Panc1 (cell line): ENCODE measurements around the gene HELZ2.

Source experiments
- REST ChIP-seq, 2 experiments: IDR thresholded peaks; 2 replicates each; pipeline ENCODE4 v1.6.1; 2011 to 2012; ENCODE audit warnings: low read depth in 2 of 2, control low read depth in 1 of 2, low read length in 1 of 2, mild to moderate bottlenecking in 1 of 2, moderate library complexity in 1 of 2; ENCODE audit not compliant: insufficient read depth in 1 of 2
- SIN3A ChIP-seq: IDR thresholded peaks from 2 replicates; pipeline ENCODE4 v1.6.1; 2012; ENCODE audit warnings: low read depth, mild to moderate bottlenecking, low read length, moderate library complexity, borderline replicate concordance; ENCODE audit not compliant: insufficient read depth
- TF ChIP-seq, protein P1 (sequence below): fragments of 450-650 bp; IDR thresholded peaks from 2 replicates; pipeline ENCODE4 v1.5.1; 2017; ENCODE audit warnings: mild to moderate bottlenecking

- TF ChIP-seq, protein P1, sequence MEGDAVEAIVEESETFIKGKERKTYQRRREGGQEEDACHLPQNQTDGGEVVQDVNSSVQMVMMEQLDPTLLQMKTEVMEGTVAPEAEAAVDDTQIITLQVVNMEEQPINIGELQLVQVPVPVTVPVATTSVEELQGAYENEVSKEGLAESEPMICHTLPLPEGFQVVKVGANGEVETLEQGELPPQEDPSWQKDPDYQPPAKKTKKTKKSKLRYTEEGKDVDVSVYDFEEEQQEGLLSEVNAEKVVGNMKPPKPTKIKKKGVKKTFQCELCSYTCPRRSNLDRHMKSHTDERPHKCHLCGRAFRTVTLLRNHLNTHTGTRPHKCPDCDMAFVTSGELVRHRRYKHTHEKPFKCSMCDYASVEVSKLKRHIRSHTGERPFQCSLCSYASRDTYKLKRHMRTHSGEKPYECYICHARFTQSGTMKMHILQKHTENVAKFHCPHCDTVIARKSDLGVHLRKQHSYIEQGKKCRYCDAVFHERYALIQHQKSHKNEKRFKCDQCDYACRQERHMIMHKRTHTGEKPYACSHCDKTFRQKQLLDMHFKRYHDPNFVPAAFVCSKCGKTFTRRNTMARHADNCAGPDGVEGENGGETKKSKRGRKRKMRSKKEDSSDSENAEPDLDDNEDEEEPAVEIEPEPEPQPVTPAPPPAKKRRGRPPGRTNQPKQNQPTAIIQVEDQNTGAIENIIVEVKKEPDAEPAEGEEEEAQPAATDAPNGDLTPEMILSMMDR, result no peak
- no peak for TF ChIP-seq REST (IDR thresholded peaks at IDR 0.05; ENCODE audit: insufficient read depth in 1 of 2, low read depth in 2 of 2, low read length in 1 of 2)
- TF ChIP-seq SIN3A, result no peak
Measured at GRCh38 chr20:63554361-63555278, 19.4 kb downstream of the HELZ2 start.
